HG02678 (cell line): ENCODE results near the gene C1QTNF9.
"Not testable (repeated sequence)": the region's sequence is repeated elsewhere in the genome, so short reads cannot be mapped to it uniquely, and the experiment has no call there.

Source experiments
- ATAC-seq: cut with Tn5 transposase; IDR thresholded peaks from one replicate; pipeline ENCODE4 v1.9.1; 2021; ENCODE audit warnings: mild to moderate bottlenecking, moderate library complexity; ENCODE audit not compliant: unreplicated experiment

C1QTNF9 gene

GRCh38 chr13:24281188-24282008, 28.0 kb upstream of the C1QTNF9 start:
- ATAC-seq = no peak

GRCh38 chr13:24282256-24282655, 27.1 kb upstream of the C1QTNF9 start:
- no peak for ATAC-seq

- no peak for ATAC-seq
These were observed 24.4 kb upstream of the C1QTNF9 start for GRCh38 chr13:24284889-24285565.

- no peak for ATAC-seq
These were observed 22.8 kb upstream of the C1QTNF9 start for GRCh38 chr13:24286624-24287023.

GRCh38 chr13:24287748-24288287, 21.6 kb upstream of the C1QTNF9 start:
- no peak for ATAC-seq

- no peak for ATAC-seq
These were observed 20.5 kb upstream of the C1QTNF9 start for GRCh38 chr13:24288870-24289269.

- ATAC-seq = no peak
These were observed 19.0 kb upstream of the C1QTNF9 start for GRCh38 chr13:24290280-24290932.

GRCh38 chr13:24292481-24292880, 16.9 kb upstream of the C1QTNF9 start:
- no peak for ATAC-seq

GRCh38 chr13:24293746-24294145, 15.6 kb upstream of the C1QTNF9 start:
- ATAC-seq = no peak

- ATAC-seq = no peak
These were observed 9.8 kb upstream of the C1QTNF9 start for GRCh38 chr13:24299488-24300114.

- ATAC-seq = no peak
These were observed 7.9 kb upstream of the C1QTNF9 start for GRCh38 chr13:24301434-24301833.

- ATAC-seq = no peak
These were observed 7.5 kb upstream of the C1QTNF9 start for GRCh38 chr13:24301911-24302310.

GRCh38 chr13:24304620-24305019, 4.8 kb upstream of the C1QTNF9 start:
- no peak for ATAC-seq

GRCh38 chr13:24306632-24307031, 2.7 kb upstream of the C1QTNF9 start:
- ATAC-seq = no peak

- no peak for ATAC-seq
These were observed 1.9 kb upstream of the C1QTNF9 start for GRCh38 chr13:24307211-24308067.

- ATAC-seq = no peak
These were observed 1.3 kb upstream of the C1QTNF9 start for GRCh38 chr13:24308068-24308445.

GRCh38 chr13:24308488-24309020, 826 bp upstream of the C1QTNF9 start:
- no peak for ATAC-seq

GRCh38 chr13:24313439-24313838, 4.1 kb downstream of the C1QTNF9 start:
- no peak for ATAC-seq

- ATAC-seq = not testable (repeated sequence)
These were observed 8.5 kb downstream of the C1QTNF9 start for GRCh38 chr13:24317835-24318234.

GRCh38 chr13:24318878-24319277, 9.5 kb downstream of the C1QTNF9 start:
- ATAC-seq = not testable (repeated sequence)
